Esophagus muscularis mucosa (tissue), 3 donors: Measurements from ENCODE around the gene TMEM123.
"Not testable (repeated sequence)": the region's sequence is repeated elsewhere in the genome, so short reads cannot be mapped to it uniquely, and the experiment has no call there.

Experiments
- CTCF ChIP-seq, 3 experiments: fragments of 200-600 bp in 2 of 3; fragments of 450-650 bp in 1 of 3; sonication (generic) in 2 of 3; IDR thresholded peaks; one replicate each; pipeline ENCODE4 v1.5.1; 2017 to 2019; ENCODE audit warnings: antibody characterized with exemption in 3 of 3, mild to moderate bottlenecking in 2 of 3, moderate library complexity in 1 of 3
- POLR2A ChIP-seq: fragments of 450-650 bp; IDR thresholded peaks from one replicate; pipeline ENCODE4 v1.6.1; 2017; ENCODE audit warnings: antibody characterized with exemption, moderate library complexity, mild to moderate bottlenecking, low read depth
- POLR2AphosphoS5 ChIP-seq, 2 donors: sonication (generic); formaldehyde crosslinking; IDR thresholded peaks; one replicate each; pipeline ENCODE4 v1.6.1; 2017; ENCODE audit warnings: antibody characterized with exemption in 2 of 2

DNA sequence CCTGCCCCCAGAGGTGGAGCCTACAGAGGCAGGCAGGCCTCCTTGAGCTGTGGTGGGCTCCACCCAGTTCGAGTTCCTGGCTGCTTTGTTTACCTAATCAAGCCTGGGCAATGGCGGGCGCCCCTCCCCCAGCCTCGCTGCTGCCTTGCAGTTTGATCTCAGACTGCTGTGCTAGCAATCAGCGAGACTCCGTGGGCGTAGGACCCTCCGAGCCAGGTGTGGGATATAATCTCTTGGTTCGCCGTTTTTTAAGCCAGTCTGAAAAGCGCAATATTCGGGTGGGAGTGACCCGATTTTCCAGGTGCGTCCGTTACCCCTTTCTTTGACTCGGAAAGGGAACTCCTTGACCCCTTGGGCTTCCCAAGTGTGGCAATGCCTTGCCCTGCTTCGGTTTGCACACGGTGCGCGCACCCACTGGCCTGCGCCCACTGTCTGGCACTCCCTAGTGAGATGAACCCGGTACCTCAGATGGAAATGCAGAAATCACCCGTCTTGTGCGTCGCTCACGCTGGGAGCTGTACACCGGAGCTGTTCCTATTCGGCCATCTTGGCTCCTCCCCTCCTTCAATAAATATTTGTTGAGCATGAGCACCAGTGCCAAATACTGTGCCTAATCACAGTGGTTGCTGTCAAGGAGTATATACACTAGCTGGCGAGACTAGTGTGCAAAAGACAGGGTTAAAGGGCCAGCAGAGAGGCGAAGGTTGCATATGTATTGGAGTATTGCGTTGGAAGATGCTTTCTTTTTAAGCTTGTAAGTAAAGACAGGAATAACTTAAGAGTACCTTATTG is 77.7 kb downstream of the TMEM123 start:
- not testable (repeated sequence) for TF ChIP-seq CTCF (IDR thresholded peaks at IDR 0.05); POLR2A; POLR2AphosphoS5 (IDR thresholded peaks at IDR 0.05)
